ENCODE results near the gene HOXC10.

Gene HOXC10

DNA sequence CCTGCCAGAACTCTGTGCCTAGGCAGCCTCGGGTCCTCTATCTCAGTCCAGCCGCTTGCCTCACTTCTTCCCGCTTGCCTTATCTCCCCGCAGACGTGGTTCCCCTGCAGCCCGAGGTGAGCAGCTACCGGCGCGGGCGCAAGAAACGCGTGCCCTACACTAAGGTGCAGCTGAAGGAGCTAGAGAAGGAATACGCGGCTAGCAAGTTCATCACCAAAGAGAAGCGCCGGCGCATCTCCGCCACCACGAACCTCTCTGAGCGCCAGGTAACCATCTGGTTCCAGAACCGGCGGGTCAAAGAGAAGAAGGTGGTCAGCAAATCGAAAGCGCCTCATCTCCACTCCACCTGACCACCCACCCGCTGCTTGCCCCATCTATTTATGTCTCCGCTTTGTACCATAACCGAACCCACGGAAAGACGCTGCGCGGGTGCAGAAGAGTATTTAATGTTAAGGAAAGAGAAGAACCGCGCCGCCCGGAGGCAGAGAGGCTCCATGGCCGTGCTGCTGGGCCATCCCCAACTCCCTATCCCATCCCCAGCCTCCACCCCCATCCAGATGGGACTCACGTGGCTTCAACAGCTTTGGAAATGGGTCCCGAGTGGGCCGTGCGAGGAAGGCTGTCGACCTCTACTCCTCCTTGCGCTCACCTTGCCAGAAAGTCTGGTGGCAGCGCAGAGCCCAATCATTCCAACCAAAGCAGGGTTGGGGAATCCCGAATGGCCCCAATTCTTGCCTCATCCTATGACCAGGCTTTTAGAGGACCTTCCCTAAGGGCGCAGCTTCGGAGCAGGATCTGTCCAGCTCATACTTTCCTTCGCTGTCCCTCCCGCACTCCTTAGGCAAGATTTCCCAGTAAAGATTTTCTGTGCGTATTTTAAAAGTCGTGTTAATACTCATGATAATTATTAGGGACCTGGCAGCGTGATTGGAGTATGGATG is 39.8 kb upstream of the HOXC10 start:
- Mint-ChIP-seq H3K36me3 (no peaks in the 10 kb centered on the region), H3K9me3 (no peaks in the 10 kb centered on the region), H3K27me3 (peaks cover 87 to 95% of the 10 kb centered on the region in 2 donors), H3K4me3 (no peak overlapping the region), H3K4me1 (peaks cover 0 to 7% of the 10 kb centered on the region in 2 donors), H3K27ac (peak overlapping the region; percentile 39)
- no peak for DNase-seq
- no peak for ATAC-seq (replicated peaks)

GRCh38 chr12:53947743-53948142 is 37.2 kb upstream of the HOXC10 start:
- Mint-ChIP-seq H3K27me3 (peaks cover 85 to 95% of the 10 kb centered on the region in 2 donors), H3K9me3 (no peaks in the 10 kb centered on the region), H3K4me3 (no peak overlapping the region), H3K4me1 (peaks cover 4 to 15% of the 10 kb centered on the region in 2 donors), H3K36me3 (no peaks in the 10 kb centered on the region), H3K27ac (no peak overlapping the region)
- ATAC-seq (replicated peaks) (no peak), DNase-seq (no peak)

DNA sequence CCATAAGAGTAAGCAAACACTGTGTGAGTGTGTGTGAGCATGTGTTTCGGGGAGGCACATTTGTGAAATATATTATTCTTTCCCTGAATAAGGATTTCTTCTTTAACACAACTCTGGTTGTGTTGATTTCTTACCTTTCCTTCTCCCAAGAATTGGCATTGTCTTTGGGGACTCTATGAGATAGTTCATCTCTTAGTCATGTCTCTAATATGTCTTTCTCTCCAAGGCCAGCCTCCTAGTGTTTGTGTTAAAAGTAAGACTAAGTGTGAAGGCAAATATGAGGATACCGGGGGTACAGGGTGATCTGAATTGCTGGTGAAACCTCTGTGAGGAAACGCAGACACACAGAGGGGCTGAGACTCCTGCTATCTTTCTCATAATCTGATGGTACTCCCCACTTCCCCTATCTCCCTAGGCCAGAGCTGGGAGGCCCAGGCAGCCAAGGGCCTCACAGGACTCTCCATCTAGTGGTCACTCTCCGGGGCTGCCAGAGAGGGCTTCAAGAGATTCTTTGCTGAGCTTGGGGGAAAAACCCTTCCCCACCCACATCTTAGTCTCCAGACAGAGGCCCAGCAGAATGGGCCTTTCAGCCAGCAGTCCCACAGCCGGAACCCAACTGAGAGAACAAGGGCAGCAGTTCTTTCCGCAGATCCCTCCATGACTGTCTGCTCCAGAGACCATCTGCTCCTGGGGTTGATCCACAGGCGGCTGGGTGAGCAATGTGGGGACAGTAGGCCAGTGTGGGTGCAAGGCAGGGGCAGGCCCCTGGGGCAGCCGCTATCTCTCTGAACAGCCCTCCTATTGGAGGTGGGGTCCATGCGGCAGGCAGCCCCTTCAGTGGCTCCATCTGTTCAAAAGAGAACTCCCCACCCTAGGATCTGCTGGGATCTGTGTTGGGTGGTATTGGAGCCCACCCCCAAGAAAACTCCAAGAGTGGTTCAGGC is 36.0 kb upstream of the HOXC10 start:
- Mint-ChIP-seq H3K27me3 (peaks cover 83 to 95% of the 10 kb centered on the region in 2 donors), H3K27ac (no peak overlapping the region), H3K4me1 (peaks cover 4 to 15% of the 10 kb centered on the region in 2 donors), H3K36me3 (peaks cover 0 to 4% of the 10 kb centered on the region in 2 donors), H3K9me3 (no peaks in the 10 kb centered on the region), H3K4me3 (no peak overlapping the region)
- DNase-seq = no peak
- ATAC-seq (replicated peaks) = no peak

DNA sequence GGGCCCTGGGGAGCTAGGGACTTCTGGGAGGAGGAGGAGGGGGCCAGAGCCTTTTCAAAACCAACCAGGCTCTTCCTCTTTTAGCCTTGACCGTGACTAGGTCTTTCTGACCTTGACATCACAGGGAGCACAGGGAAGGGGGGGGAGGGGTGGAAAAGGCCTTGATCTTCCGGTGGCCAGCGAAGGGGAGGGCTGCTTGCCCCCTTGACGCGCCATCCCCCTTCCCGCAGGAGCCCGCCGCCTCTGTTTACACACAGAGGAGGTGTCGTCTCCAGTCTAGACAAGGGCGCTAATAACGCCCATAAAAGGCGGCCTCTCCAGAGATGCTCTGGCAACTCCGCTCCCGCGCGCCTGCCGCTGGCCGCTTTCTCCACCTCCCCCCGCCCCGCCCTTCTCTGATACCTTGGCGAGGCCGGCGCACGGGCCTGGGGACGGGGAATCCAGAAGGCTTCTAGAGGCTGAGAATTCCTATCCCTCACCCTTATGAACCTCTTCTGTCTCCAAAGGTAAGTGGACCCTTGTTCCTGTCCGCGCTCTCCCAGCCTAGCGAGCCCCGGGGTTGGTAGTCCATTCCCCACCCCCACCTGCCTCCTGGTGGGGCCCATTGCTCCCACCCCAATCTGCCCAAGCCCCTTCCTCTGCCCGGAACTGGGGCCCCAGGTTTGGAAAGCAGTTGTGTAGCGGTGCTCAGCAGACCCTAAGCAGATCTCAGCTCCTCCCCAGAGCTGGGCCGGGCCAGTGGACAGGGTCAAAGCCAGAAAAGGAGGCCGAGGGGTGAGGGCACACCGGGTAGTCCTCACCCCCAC is 35.1 kb upstream of the HOXC10 start:
- peaks cover 0 to 2% of the 10 kb centered on the region in 2 donors for H3K9me3 Mint-ChIP-seq
- H3K36me3 Mint-ChIP-seq = peaks cover 0 to 6% of the 10 kb centered on the region in 2 donors
- H3K4me1 Mint-ChIP-seq = peaks cover 4 to 13% of the 10 kb centered on the region in 2 donors
- ATAC-seq (replicated peaks) = no peak
- no peak for DNase-seq
- no peak overlapping the region for H3K4me3 Mint-ChIP-seq
- H3K27ac Mint-ChIP-seq = no peak overlapping the region
- H3K27me3 Mint-ChIP-seq = peaks cover 79 to 90% of the 10 kb centered on the region in 2 donors

GRCh38 chr12:53950437-53950773 is 34.5 kb upstream of the HOXC10 start:
- Mint-ChIP-seq H3K36me3 (peaks cover 0 to 6% of the 10 kb centered on the region in 2 donors), H3K27ac (no peak overlapping the region), H3K4me1 (peaks cover 4 to 8% of the 10 kb centered on the region in 2 donors), H3K9me3 (peaks cover 0 to 2% of the 10 kb centered on the region in 2 donors), H3K4me3 (no peak overlapping the region), H3K27me3 (peaks cover 74 to 85% of the 10 kb centered on the region in 2 donors)
- ATAC-seq (replicated peaks) = no peak
- no peak for DNase-seq

GRCh38 chr12:53950789-53951576 is 34.0 kb upstream of the HOXC10 start:
- peak overlapping the region; percentile 76 for H3K27ac Mint-ChIP-seq
- peaks cover 0 to 4% of the 10 kb centered on the region in 2 donors for H3K9me3 Mint-ChIP-seq
- peaks cover 0 to 6% of the 10 kb centered on the region in 2 donors for H3K36me3 Mint-ChIP-seq
- H3K4me3 Mint-ChIP-seq = peak overlapping the region in 1 of 2 donors; percentile 11
- ATAC-seq (replicated peaks) (no peak), DNase-seq (no peak)
- peaks cover 6 to 12% of the 10 kb centered on the region in 2 donors for H3K4me1 Mint-ChIP-seq
- peaks cover 74 to 85% of the 10 kb centered on the region in 2 donors for H3K27me3 Mint-ChIP-seq

DNA sequence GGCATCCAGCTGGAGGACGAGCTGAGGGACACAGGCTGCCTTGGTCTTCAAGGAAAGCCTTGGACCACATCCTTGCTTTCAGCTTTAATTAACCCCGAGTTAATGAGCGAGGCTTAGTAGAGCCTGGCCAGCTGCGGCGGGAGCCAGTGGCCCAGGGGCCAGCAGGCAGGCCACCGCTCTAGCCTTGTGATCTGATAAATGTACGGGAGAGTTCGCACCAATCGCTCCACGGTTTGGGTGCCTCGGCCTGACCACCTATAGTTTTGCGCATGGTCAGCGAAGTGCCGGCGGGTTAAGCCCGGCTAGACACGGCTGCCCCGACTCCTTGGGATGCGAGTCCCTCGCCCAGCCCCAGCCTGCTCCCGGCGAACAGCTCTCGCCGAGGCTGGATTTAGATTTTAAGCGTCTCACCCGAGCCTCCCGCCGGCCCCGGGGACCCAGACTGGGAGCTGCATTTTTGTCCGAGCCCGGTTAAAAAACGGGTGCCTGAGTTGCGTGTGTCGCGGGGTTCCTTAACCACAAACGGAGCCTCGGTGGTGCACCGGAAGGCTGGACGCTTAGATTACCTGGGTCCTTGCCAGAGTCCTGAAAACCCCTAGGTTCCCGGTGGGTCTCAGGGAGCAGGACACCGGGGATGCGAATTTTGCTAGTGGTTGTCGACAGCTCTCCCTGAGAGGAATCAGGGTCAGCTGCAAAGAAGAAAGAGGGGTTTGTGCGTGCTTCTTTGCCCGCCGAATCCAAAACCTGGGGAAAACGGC is 33.2 kb upstream of the HOXC10 start:
- peaks cover 10 to 17% of the 10 kb centered on the region in 2 donors for H3K4me1 Mint-ChIP-seq
- no peak for DNase-seq
- H3K27ac Mint-ChIP-seq = peak overlapping the region; percentile 76
- no peak for ATAC-seq (replicated peaks)
- peaks cover 0 to 6% of the 10 kb centered on the region in 2 donors for H3K36me3 Mint-ChIP-seq
- peak overlapping the region in 1 of 2 donors; percentile 11 for H3K4me3 Mint-ChIP-seq
- peaks cover 74 to 85% of the 10 kb centered on the region in 2 donors for H3K27me3 Mint-ChIP-seq
- peaks cover 0 to 4% of the 10 kb centered on the region in 2 donors for H3K9me3 Mint-ChIP-seq

DNA sequence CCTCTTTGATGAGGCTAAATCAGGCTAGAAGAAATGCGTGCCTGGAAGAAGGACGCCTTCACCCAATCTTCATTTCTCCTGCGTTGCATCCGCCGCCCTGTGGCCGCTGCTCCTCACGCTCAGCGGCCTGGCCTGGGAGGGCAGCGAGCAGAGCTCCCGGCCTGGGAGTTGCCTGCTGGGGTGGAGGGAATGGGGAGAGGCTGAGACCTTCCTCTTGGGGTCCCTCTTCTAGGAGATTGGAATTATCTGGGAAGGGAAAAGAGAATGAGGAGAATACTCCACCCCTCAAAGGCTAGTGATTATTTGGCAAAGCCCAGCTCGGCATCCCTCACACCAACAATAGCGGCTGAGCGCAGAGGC is 32.6 kb upstream of the HOXC10 start:
- Mint-ChIP-seq H3K27ac (peak overlapping the region; percentile 62), H3K4me3 (peak overlapping the region in 1 of 2 donors; percentile 6), H3K27me3 (peaks cover 76 to 87% of the 10 kb centered on the region in 2 donors), H3K36me3 (peaks cover 0 to 6% of the 10 kb centered on the region in 2 donors), H3K4me1 (peaks cover 11 to 22% of the 10 kb centered on the region in 2 donors), H3K9me3 (peaks cover 0 to 4% of the 10 kb centered on the region in 2 donors)
- DNase-seq (no peak), ATAC-seq (replicated peaks) (no peak)

DNA sequence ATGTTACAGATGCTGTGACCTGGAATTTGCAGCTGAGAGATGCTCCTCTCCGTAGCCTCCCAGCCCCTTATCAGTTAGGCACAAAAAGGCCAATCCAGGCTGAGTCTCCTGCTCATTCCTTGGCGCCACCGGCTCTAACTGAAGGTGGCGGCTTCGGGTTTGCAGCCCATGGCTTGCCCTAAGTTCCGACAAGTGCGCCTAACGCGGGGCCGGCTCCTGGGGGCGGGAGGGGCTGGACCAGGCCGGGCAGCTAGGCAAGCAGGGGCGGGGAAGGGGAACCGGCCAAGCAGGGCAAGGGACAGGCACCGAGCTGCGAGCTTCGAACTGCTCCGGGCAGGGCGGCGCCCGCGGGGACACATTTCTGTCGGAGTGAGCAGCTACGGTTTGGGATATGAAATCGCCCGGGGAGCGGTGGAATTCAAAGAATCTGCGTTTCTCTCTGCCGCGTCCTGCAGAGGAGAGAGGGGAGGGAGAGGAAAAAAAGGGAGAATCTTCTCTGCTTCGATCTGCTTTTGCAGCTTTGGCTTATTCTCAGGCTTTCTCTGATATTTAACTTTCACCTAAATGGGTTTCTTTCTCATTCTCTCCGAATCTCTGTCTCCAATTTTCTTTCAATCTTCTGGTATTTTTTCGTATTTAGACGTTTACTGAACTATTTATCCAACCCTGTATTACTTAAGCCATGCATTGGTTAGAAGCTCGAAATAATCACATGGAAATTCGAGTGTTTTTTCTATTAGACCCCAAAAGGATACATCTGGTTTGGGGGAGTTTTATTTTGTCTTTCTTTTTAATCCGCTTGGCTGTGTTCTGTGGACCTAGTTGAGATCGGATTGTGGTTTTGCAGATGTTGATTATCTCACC is 31.8 kb upstream of the HOXC10 start:
- Mint-ChIP-seq H3K4me1 (peaks cover 11 to 22% of the 10 kb centered on the region in 2 donors), H3K27ac (peak overlapping the region; percentile 62), H3K36me3 (peaks cover 0 to 6% of the 10 kb centered on the region in 2 donors), H3K9me3 (peaks cover 0 to 4% of the 10 kb centered on the region in 2 donors), H3K4me3 (peak overlapping the region; percentile 5 to 7), H3K27me3 (peaks cover 77 to 90% of the 10 kb centered on the region in 2 donors)
- ATAC-seq (replicated peaks) = no peak
- no peak for DNase-seq

GRCh38 chr12:53953831-53954693 is 30.9 kb upstream of the HOXC10 start:
- DNase-seq = no peak
- Mint-ChIP-seq H3K9me3 (peaks cover 0 to 4% of the 10 kb centered on the region in 2 donors), H3K27me3 (peaks cover 77 to 90% of the 10 kb centered on the region in 2 donors), H3K4me3 (no peak overlapping the region), H3K27ac (peak overlapping the region; percentile 73), H3K36me3 (peaks cover 0 to 6% of the 10 kb centered on the region in 2 donors), H3K4me1 (peaks cover 11 to 22% of the 10 kb centered on the region in 2 donors)
- ATAC-seq (replicated peaks) = no peak

DNA sequence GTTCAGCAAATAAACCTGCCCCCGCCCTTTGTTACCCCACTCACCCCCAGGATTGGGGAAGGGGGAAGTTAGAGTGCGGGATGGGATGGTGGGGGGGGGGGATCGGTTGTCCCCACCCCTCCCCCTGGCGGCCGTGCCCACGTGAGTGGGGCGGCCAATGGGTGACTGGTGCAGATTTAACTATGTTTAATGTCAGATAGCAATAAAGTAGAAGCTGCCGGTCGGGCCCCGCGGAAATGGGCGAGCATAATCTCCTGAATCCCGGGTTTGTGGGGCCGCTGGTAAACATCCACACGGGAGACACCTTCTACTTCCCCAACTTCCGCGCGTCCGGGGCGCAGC is 30.3 kb upstream of the HOXC10 start, which contains the start of gene HOXC12:
TSS of gene HOXC12 (plus strand) at position 210 of the 342 bp plus-strand sequence. CDS start at position 237, 27 bp downstream.
- Mint-ChIP-seq H3K4me1 (peaks cover 11 to 22% of the 10 kb centered on the region in 2 donors), H3K9me3 (peaks cover 2 to 4% of the 10 kb centered on the region in 2 donors), H3K27me3 (peaks cover 79 to 90% of the 10 kb centered on the region in 2 donors), H3K4me3 (no peak within 1 kb of the TSS), H3K36me3 (peaks cover 0 to 6% of the 10 kb centered on the region in 2 donors), H3K27ac (peak within 1 kb of the TSS; percentile 73)
- DNase-seq (no peak), ATAC-seq (replicated peaks) (no peak)
